AML-193 (cell line): ENCODE data around the gene CNTN5.

Experiments used
- DNase-seq, 2 experiments: peaks; one replicate each; lab custom pipeline; 2025; lab: John Stamatoyannopoulos, UW

Gene CNTN5

GRCh38 chr11:99406345-99406744 is 385.6 kb downstream of the CNTN5 start:
- DNase-seq, result no peak

GRCh38 chr11:99410636-99411035 is 389.9 kb downstream of the CNTN5 start:
- DNase-seq, result no peak

GRCh38 chr11:99418927-99419720 is 398.4 kb downstream of the CNTN5 start:
- no peak for DNase-seq

- DNase-seq, result no peak
Measured at GRCh38 chr11:99419991-99420390, 399.2 kb downstream of the CNTN5 start.

GRCh38 chr11:99422581-99423427 is 402.1 kb downstream of the CNTN5 start:
- DNase-seq, result no peak

- DNase-seq, result no peak
Measured at GRCh38 chr11:99423428-99423983, 402.8 kb downstream of the CNTN5 start.

GRCh38 chr11:99424313-99425084 is 403.8 kb downstream of the CNTN5 start:
- DNase-seq, result no peak

- DNase-seq, result no peak
Measured at GRCh38 chr11:99425596-99425995, 404.8 kb downstream of the CNTN5 start.

- DNase-seq, result no peak
Measured at GRCh38 chr11:99432677-99433076, 411.9 kb downstream of the CNTN5 start.

- no peak for DNase-seq
Measured at GRCh38 chr11:99443276-99443675, 422.5 kb downstream of the CNTN5 start.

GRCh38 chr11:99446400-99446799 is 425.7 kb downstream of the CNTN5 start:
- DNase-seq, result no peak

GRCh38 chr11:99449345-99449744 is 428.6 kb downstream of the CNTN5 start:
- DNase-seq, result no peak

GRCh38 chr11:99452075-99452474 is 431.3 kb downstream of the CNTN5 start:
- DNase-seq, result no peak

- no peak for DNase-seq
Measured at GRCh38 chr11:99461913-99462312, 441.2 kb downstream of the CNTN5 start.

- DNase-seq, result no peak
Measured at GRCh38 chr11:99464985-99465384, 444.2 kb downstream of the CNTN5 start.

- DNase-seq, result no peak
Measured at GRCh38 chr11:99489581-99489980, 468.8 kb downstream of the CNTN5 start.

GRCh38 chr11:99494065-99494464 is 473.3 kb downstream of the CNTN5 start:
- no peak for DNase-seq

GRCh38 chr11:99501655-99502054 is 480.9 kb downstream of the CNTN5 start:
- no peak for DNase-seq

GRCh38 chr11:99505316-99505715 is 484.6 kb downstream of the CNTN5 start:
- DNase-seq, result no peak

GRCh38 chr11:99505831-99506230 is 485.1 kb downstream of the CNTN5 start:
- no peak for DNase-seq

- no peak for DNase-seq
Measured at GRCh38 chr11:99509863-99510262, 489.1 kb downstream of the CNTN5 start.

GRCh38 chr11:99513368-99513767 is 492.6 kb downstream of the CNTN5 start:
- DNase-seq, result no peak
